HepG2 (cell line): ENCODE results near the gene THOC6. TPM values are rescaled to one million over a fixed set of nuclear protein-coding genes. Genes with fewer than 3 reads are reported as not detected.
A peak's percentile ranks its signal among the peaks of the same experiment; 100 is the strongest.

ENCODE experiments used
- CENPX ChIP-seq: sonication (generic); formaldehyde crosslinking; IDR thresholded peaks from 2 replicates; pipeline ENCODE4 v1.9.0; 2021; ENCODE audit warnings: mild to moderate bottlenecking, missing genetic modification reagents, moderate library complexity
- CSRNP2 ChIP-seq: sonication (generic); formaldehyde crosslinking; conservative IDR thresholded peaks from 2 replicates; pipeline ENCODE4 v1.8.0; 2022; ENCODE audit warnings: low read depth, missing genetic modification reagents
- GPN1 ChIP-seq: sonication (generic); formaldehyde crosslinking; IDR thresholded peaks from 2 replicates; pipeline ENCODE4 v1.5.1; 2020; ENCODE audit warnings: missing genetic modification reagents, borderline replicate concordance
- IRF2 ChIP-seq: IDR thresholded peaks from 2 replicates; pipeline ENCODE4 v1.6.1; 2018; ENCODE audit warnings: missing genetic modification reagents, missing compliant biosample characterization
- RAD51 ChIP-seq: fragments of 450-650 bp; IDR thresholded peaks from 2 replicates; pipeline ENCODE4 v1.6.1; 2016; ENCODE audit warnings: borderline replicate concordance
- RELA ChIP-seq: sonication (generic); formaldehyde crosslinking; IDR thresholded peaks from 2 replicates; pipeline ENCODE4 v1.4.0; 2020; ENCODE audit warnings: missing genetic modification reagents
- SALL2 ChIP-seq: sonication (generic); formaldehyde crosslinking; IDR thresholded peaks from 2 replicates; pipeline ENCODE4 v1.8.1; 2023; ENCODE audit warnings: mild to moderate bottlenecking, missing genetic modification reagents, inconsistent platforms
- ZMAT3 ChIP-seq: sonication (generic); formaldehyde crosslinking; conservative IDR thresholded peaks from 2 replicates; pipeline ENCODE4 v1.7.0; 2021; ENCODE audit warnings: missing genetic modification reagents
- ZNF124 ChIP-seq: sonication (generic); formaldehyde crosslinking; IDR thresholded peaks from 2 replicates; pipeline ENCODE4 v1.4.0; 2020; ENCODE audit warnings: missing genetic modification reagents
- ZNF274 ChIP-seq: sonication (generic); formaldehyde crosslinking; IDR thresholded peaks from 2 replicates; pipeline ENCODE4 v1.5.1; 2020; ENCODE audit warnings: mild to moderate bottlenecking, missing genetic modification reagents
- ZNF546 ChIP-seq: sonication (generic); formaldehyde crosslinking; conservative IDR thresholded peaks from 2 replicates; pipeline ENCODE4 v1.8.1; 2023; ENCODE audit warnings: mild to moderate bottlenecking, missing genetic modification reagents
- ZNF639 ChIP-seq: conservative IDR thresholded peaks from 2 replicates; pipeline ENCODE4 v1.6.1; 2018; ENCODE audit warnings: missing genetic modification reagents
- ZNF704 ChIP-seq: sonication (generic); formaldehyde crosslinking; IDR thresholded peaks from 2 replicates; pipeline ENCODE4 v1.8.1; 2023; ENCODE audit warnings: mild to moderate bottlenecking, inconsistent platforms, moderate library complexity, missing genetic modification reagents, borderline replicate concordance
- ZNF770 ChIP-seq: sonication (generic); formaldehyde crosslinking; IDR thresholded peaks from 2 replicates; pipeline ENCODE4 v1.5.0; 2020; ENCODE audit warnings: mild to moderate bottlenecking, missing genetic modification reagents
- ZNF780A ChIP-seq: sonication (generic); formaldehyde crosslinking; IDR thresholded peaks from 2 replicates; pipeline ENCODE4 v1.8.0; 2022; ENCODE audit warnings: mild to moderate bottlenecking, missing genetic modification reagents, moderate library complexity
- ZSCAN30 ChIP-seq: sonication (generic); formaldehyde crosslinking; IDR thresholded peaks from 2 replicates; pipeline ENCODE4 v1.5.0; 2020; ENCODE audit warnings: mild to moderate bottlenecking, missing genetic modification reagents
- polyA plus RNA-seq, 8 experiments: library from polyadenylated mRNA; depleted of rRNA in 3 of 8; stranded (reverse) in 7 of 8; unstranded in 1 of 8; fragments of >200 nt; fragmentation: Illumina TruSeq in 4 of 8; extraction: Trizol in 4 of 8; gene quantifications; 2 replicates each; pipeline versions ENCODE4 v1.2.1 to v1.2.3, GENCODE V29; 2011 to 2016; ENCODE audit warnings: low read depth in 4 of 8, missing spikeins in 1 of 8, mixed read lengths in 1 of 8; ENCODE audit not compliant: insufficient read depth in 1 of 8
- total RNA-seq, 5 experiments: library from RNA; depleted of rRNA; stranded (reverse); fragments of >200 nt; fragmentation: Illumina TruSeq; extraction: Trizol; gene quantifications; 2 replicates each; pipeline ENCODE4 v1.2.3, GENCODE V29; 2016; ENCODE audit warnings: low read depth in 1 of 5
- TF ChIP-seq, protein P1 (sequence below): sonication (generic); formaldehyde crosslinking; IDR thresholded peaks from 2 replicates; pipeline ENCODE4 v1.5.0; 2020; ENCODE audit warnings: missing genetic modification reagents
- TF ChIP-seq, protein P2 (sequence below): sonication (generic); formaldehyde crosslinking; IDR thresholded peaks from 2 replicates; pipeline ENCODE4 v1.4.0; 2020; ENCODE audit warnings: missing genetic modification reagents, borderline replicate concordance

THOC6 gene
- total and polyA plus RNA-seq, 2 of the 13 experiments (the other 11 are each of a cell fraction or from before 2014, with no cell fraction given): 32.1 to 37.0 TPM

GRCh38 chr16:3003582-3004270, 20.1 kb upstream of the THOC6 start (continued):
- TF ChIP-seq GPN1 (CRISPR knock-in tag) (no peak), ZMAT3 (CRISPR knock-in tag) (no peak), ZNF770 (peak; percentile 34; the same call in 1 of the 2 replicates), SALL2 (CRISPR knock-in tag) (no peak), ZNF704 (CRISPR knock-in tag) (no peak), RAD51 (no peak), RELA (CRISPR knock-in tag) (peak; percentile 49; the same call in 1 of the 2 replicates), ZNF639 (CRISPR knock-in tag) (no peak), IRF2 (CRISPR knock-in tag) (peak; percentile 73; the same call in 1 of the 2 replicates), ZNF546 (CRISPR knock-in tag) (no peak), CSRNP2 (no peak), ZSCAN30 (CRISPR knock-in tag) (no peak), CENPX (no peak), ZNF124 (CRISPR knock-in tag) (peak; percentile 83; the same call in 1 of the 2 replicates), ZNF274 (0 out of 2 replicates have a peak, but pooled peaks have one; percentile 22), ZNF780A (CRISPR knock-in tag) (no peak)
- TF ChIP-seq, protein P1, sequence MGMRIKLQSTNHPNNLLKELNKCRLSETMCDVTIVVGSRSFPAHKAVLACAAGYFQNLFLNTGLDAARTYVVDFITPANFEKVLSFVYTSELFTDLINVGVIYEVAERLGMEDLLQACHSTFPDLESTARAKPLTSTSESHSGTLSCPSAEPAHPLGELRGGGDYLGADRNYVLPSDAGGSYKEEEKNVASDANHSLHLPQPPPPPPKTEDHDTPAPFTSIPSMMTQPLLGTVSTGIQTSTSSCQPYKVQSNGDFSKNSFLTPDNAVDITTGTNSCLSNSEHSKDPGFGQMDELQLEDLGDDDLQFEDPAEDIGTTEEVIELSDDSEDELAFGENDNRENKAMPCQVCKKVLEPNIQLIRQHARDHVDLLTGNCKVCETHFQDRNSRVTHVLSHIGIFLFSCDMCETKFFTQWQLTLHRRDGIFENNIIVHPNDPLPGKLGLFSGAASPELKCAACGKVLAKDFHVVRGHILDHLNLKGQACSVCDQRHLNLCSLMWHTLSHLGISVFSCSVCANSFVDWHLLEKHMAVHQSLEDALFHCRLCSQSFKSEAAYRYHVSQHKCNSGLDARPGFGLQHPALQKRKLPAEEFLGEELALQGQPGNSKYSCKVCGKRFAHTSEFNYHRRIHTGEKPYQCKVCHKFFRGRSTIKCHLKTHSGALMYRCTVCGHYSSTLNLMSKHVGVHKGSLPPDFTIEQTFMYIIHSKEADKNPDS (CRISPR knock-in tag): no peak
- TF ChIP-seq, protein P2, sequence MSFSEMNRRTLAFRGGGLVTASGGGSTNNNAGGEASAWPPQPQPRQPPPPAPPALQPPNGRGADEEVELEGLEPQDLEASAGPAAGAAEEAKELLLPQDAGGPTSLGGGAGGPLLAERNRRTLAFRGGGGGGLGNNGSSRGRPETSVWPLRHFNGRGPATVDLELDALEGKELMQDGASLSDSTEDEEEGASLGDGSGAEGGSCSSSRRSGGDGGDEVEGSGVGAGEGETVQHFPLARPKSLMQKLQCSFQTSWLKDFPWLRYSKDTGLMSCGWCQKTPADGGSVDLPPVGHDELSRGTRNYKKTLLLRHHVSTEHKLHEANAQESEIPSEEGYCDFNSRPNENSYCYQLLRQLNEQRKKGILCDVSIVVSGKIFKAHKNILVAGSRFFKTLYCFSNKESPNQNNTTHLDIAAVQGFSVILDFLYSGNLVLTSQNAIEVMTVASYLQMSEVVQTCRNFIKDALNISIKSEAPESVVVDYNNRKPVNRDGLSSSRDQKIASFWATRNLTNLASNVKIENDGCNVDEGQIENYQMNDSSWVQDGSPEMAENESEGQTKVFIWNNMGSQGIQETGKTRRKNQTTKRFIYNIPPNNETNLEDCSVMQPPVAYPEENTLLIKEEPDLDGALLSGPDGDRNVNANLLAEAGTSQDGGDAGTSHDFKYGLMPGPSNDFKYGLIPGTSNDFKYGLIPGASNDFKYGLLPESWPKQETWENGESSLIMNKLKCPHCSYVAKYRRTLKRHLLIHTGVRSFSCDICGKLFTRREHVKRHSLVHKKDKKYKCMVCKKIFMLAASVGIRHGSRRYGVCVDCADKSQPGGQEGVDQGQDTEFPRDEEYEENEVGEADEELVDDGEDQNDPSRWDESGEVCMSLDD: no peak
